DMS114 treated with DMSO at 0.1 percent for 48 hours (cell line): Measurements from ENCODE around the gene MTCH1.

Experiments used
- DNase-seq: peaks from one replicate; lab custom pipeline; 2025; ENCODE audit not compliant: unreplicated experiment; lab: John Stamatoyannopoulos, UW

The MTCH1 gene

GRCh38 chr6:37018198-37019064 is 32.4 kb upstream of the MTCH1 start:
- peak; percentile 96 for DNase-seq

- DNase-seq: no peak
Observed at GRCh38 chr6:37017606-37018197, 31.7 kb upstream of the MTCH1 start.

GRCh38 chr6:37016995-37017394 is 31.0 kb upstream of the MTCH1 start:
- DNase-seq: no peak

GRCh38 chr6:37015532-37015931 is 29.5 kb upstream of the MTCH1 start:
- no peak for DNase-seq

- DNase-seq: no peak
Observed at GRCh38 chr6:37014667-37015066, 28.7 kb upstream of the MTCH1 start.

- no peak for DNase-seq
Observed at GRCh38 chr6:37013516-37014491, 27.8 kb upstream of the MTCH1 start.

GRCh38 chr6:37011656-37012378 is 25.8 kb upstream of the MTCH1 start:
- DNase-seq: no peak

GRCh38 chr6:37010402-37010892 is 24.5 kb upstream of the MTCH1 start:
- no peak for DNase-seq

- DNase-seq: no peak
Observed at GRCh38 chr6:37008484-37009465, 22.8 kb upstream of the MTCH1 start.

- DNase-seq: no peak
Observed at GRCh38 chr6:37007340-37008043, 21.5 kb upstream of the MTCH1 start.

- no peak for DNase-seq
Observed at GRCh38 chr6:37006793-37007339, 20.9 kb upstream of the MTCH1 start.

GRCh38 chr6:37005827-37006567 is 20.0 kb upstream of the MTCH1 start:
- DNase-seq: no peak

GRCh38 chr6:37005061-37005810 is 19.2 kb upstream of the MTCH1 start, which contains the start of gene FGD2:
FGD2 (plus strand) TSS chr6:37005655; CDS start chr6:37005818, 163 bp downstream.
- no peak for DNase-seq

- DNase-seq: no peak
Observed at GRCh38 chr6:37004044-37004980, 18.3 kb upstream of the MTCH1 start.

- no peak for DNase-seq
Observed at GRCh38 chr6:36999751-37000125, 13.7 kb upstream of the MTCH1 start.
